H9 (cell line): ENCODE results near the gene NMT1. TPM values are rescaled to one million over a fixed set of nuclear protein-coding genes. Genes with fewer than 3 reads are reported as not detected.

Experiments used
- DNase-seq: peaks from one replicate; pipeline ENCODE4 v3.0.0-alpha.2; 2017
- H2AFZ ChIP-seq: one replicate; pipeline ENCODE4 v1.6.1; 2013; ENCODE audit warnings: mild to moderate bottlenecking, low read length, control low read depth, moderate library complexity
- H2AK5ac ChIP-seq: 2 replicates; pipeline ENCODE4 v1.6.1; 2013; ENCODE audit warnings: low read length, control low read depth, mixed read lengths; ENCODE audit not compliant: insufficient read length
- H2BK120ac ChIP-seq: one replicate; pipeline ENCODE4 v1.6.1; 2013; ENCODE audit warnings: low read depth, mild to moderate bottlenecking, low read length, control low read depth, inconsistent platforms; ENCODE audit not compliant: poor library complexity, severe bottlenecking
- H2BK12ac ChIP-seq: 2 replicates; pipeline ENCODE4 v1.6.1; 2013; ENCODE audit warnings: low read length, control low read depth, mixed read lengths, low read depth; ENCODE audit not compliant: insufficient read length
- H2BK15ac ChIP-seq: 2 replicates; pipeline ENCODE4 v1.6.1; 2013; ENCODE audit warnings: low read depth, low read length, control low read depth
- H2BK20ac ChIP-seq: one replicate; pipeline ENCODE4 v1.6.1; 2013; ENCODE audit warnings: low read depth, mild to moderate bottlenecking, low read length, control low read depth, inconsistent platforms; ENCODE audit not compliant: poor library complexity, severe bottlenecking
- H2BK5ac ChIP-seq: 2 replicates; pipeline ENCODE4 v1.6.1; 2013; ENCODE audit warnings: low read length, control low read depth, mixed read lengths; ENCODE audit not compliant: insufficient read length
- H3K14ac ChIP-seq: 2 replicates; pipeline ENCODE4 v1.6.1; 2013; ENCODE audit warnings: low read length, control low read depth; ENCODE audit not compliant: insufficient read depth
- H3K18ac ChIP-seq: 2 replicates; pipeline ENCODE4 v1.6.1; 2013; ENCODE audit warnings: low read depth, mild to moderate bottlenecking, mixed read lengths, low read length, control low read depth; ENCODE audit not compliant: insufficient read length
- H3K23ac ChIP-seq: 2 replicates; pipeline ENCODE4 v1.6.1; 2013; ENCODE audit warnings: low read length, control low read depth, mixed read lengths, low read depth; ENCODE audit not compliant: insufficient read length
- H3K23me2 ChIP-seq: 2 replicates; pipeline ENCODE4 v1.6.1; 2013; ENCODE audit warnings: low read depth, mild to moderate bottlenecking, mixed read lengths, low read length, control low read depth; ENCODE audit not compliant: insufficient read length, poor library complexity, severe bottlenecking
- H3K27ac ChIP-seq: 2 replicates; pipeline ENCODE4 v1.5.1; 2013; ENCODE audit warnings: low read length, control low read depth, mixed read lengths, low read depth; ENCODE audit not compliant: insufficient read length
- H3K27me3 ChIP-seq: 2 replicates; pipeline ENCODE4 v1.6.1; 2013; ENCODE audit warnings: low read length, control low read depth, inconsistent platforms; ENCODE audit not compliant: insufficient read depth
- H3K4ac ChIP-seq: 2 replicates; pipeline ENCODE4 v1.6.1; 2013; ENCODE audit warnings: low read depth, mild to moderate bottlenecking, control low read depth, inconsistent platforms, low read length, moderate library complexity
- H3K4me1 ChIP-seq: 2 replicates; pipeline ENCODE4 v1.6.1; 2013; ENCODE audit warnings: low read length, control low read depth, inconsistent platforms; ENCODE audit not compliant: insufficient read depth
- H3K4me2 ChIP-seq: 2 replicates; pipeline ENCODE4 v1.6.1; 2013; ENCODE audit warnings: low read length, control low read depth, mixed read lengths; ENCODE audit not compliant: insufficient read length, insufficient read depth
- H3K56ac ChIP-seq: 2 replicates; pipeline ENCODE4 v1.6.1; 2013; ENCODE audit warnings: low read depth, mild to moderate bottlenecking, mixed read lengths, low read length, control low read depth; ENCODE audit not compliant: insufficient read length
- H3K79me1 ChIP-seq: 2 replicates; pipeline ENCODE4 v1.6.1; 2013; ENCODE audit warnings: low read depth, mild to moderate bottlenecking, moderate library complexity, low read length, control low read depth, inconsistent platforms; ENCODE audit not compliant: insufficient read depth, poor library complexity, severe bottlenecking
- H3K79me2 ChIP-seq: 2 replicates; pipeline ENCODE4 v1.6.1; 2013; ENCODE audit warnings: low read length, control low read depth, inconsistent platforms; ENCODE audit not compliant: insufficient read depth
- H3K9ac ChIP-seq: 2 replicates; pipeline ENCODE4 v1.6.1; 2013; ENCODE audit warnings: low read length, control low read depth, mixed read lengths; ENCODE audit not compliant: insufficient read length; ENCODE audit errors: extremely low read depth
- H3K9me3 ChIP-seq: one replicate; pipeline ENCODE4 v1.6.1; 2013; ENCODE audit warnings: low read depth, low read length, inconsistent platforms; ENCODE audit not compliant: control insufficient read depth
- H3T11ph ChIP-seq: one replicate; pipeline ENCODE4 v1.6.1; 2013; ENCODE audit warnings: mild to moderate bottlenecking, low read length, control low read depth, inconsistent platforms
- H4K20me1 ChIP-seq: one replicate; pipeline ENCODE4 v1.6.1; 2013; ENCODE audit not compliant: control insufficient read depth, insufficient read length, insufficient read depth
- H4K5ac ChIP-seq: 2 replicates; pipeline ENCODE4 v1.6.1; 2013; ENCODE audit warnings: low read depth, mild to moderate bottlenecking, mixed read lengths, low read length, control low read depth; ENCODE audit not compliant: insufficient read length
- H4K8ac ChIP-seq: replicated peaks from 2 replicates; pipeline ENCODE4 v1.6.1; 2013; ENCODE audit warnings: low read length, control low read depth, mixed read lengths, low read depth; ENCODE audit not compliant: insufficient read length
- H4K91ac ChIP-seq: 2 replicates; pipeline ENCODE4 v1.6.1; 2013; ENCODE audit warnings: low read depth, mild to moderate bottlenecking, moderate library complexity, mixed read lengths, low read length, control low read depth; ENCODE audit not compliant: insufficient read length
- H3K27ac Mint-ChIP-seq, 3 experiments: 2 replicates in 2 of 3; 3 replicates in 1 of 3; pipeline ENCODE4 v1.8.0; 2020 to 2021; ENCODE audit warnings: mixed read lengths in 3 of 3, mild to moderate bottlenecking in 1 of 3, moderate library complexity in 1 of 3
- H3K27me3 Mint-ChIP-seq: 2 replicates; pipeline ENCODE4 v1.8.0; 2021; ENCODE audit warnings: low read depth, mild to moderate bottlenecking, moderate library complexity, mixed read lengths
- H3K36me3 Mint-ChIP-seq, 3 experiments: 2 replicates in 2 of 3; 3 replicates in 1 of 3; pipeline ENCODE4 v1.8.0; 2020 to 2021; ENCODE audit warnings: low read depth in 3 of 3, mixed read lengths in 3 of 3; ENCODE audit not compliant: insufficient read depth in 1 of 3
- H3K4me1 Mint-ChIP-seq, 2 experiments: 2 replicates each; pipeline ENCODE4 v1.8.0; 2020; ENCODE audit warnings: mixed read lengths in 2 of 2
- H3K4me3 Mint-ChIP-seq, 2 experiments: 2 replicates in 1 of 2; 3 replicates in 1 of 2; pipeline ENCODE4 v1.8.0; 2020 to 2021; ENCODE audit warnings: mild to moderate bottlenecking in 2 of 2, mixed read lengths in 2 of 2, moderate library complexity in 1 of 2
- H3K9me3 Mint-ChIP-seq, 2 experiments: 2 replicates in 1 of 2; 3 replicates in 1 of 2; pipeline ENCODE4 v1.8.0; 2020; ENCODE audit warnings: mild to moderate bottlenecking in 2 of 2, mixed read lengths in 2 of 2, moderate library complexity in 1 of 2
- WGBS: extraction: QIAGEN DNeasy Blood & Tissue Kit; methylation state at CpG from one replicate; pipeline ENCODE4 v1.1.7; 2013; ENCODE audit warnings: missing lambda C conversion rate, low lambda C conversion rate, mixed read lengths; ENCODE audit not compliant: insufficient read length; ENCODE audit errors: extremely low coverage; 5-methylcytosine and 5-hydroxymethylcytosine counted together
- total RNA-seq: library from RNA; stranded (reverse); gene quantifications from 2 replicates; pipeline ENCODE4 v1.2.1, GENCODE V29; 2021
- TF ChIP-seq, protein P1 (sequence below): fragments of 200-600 bp; sonication (generic); conservative IDR thresholded peaks from 3 replicates; pipeline ENCODE4 v1.8.0; 2021; ENCODE audit warnings: antibody characterized with exemption, mild to moderate bottlenecking

Gene NMT1
- total RNA-seq, 1 experiment from 2014 or later = 150 TPM

DNA sequence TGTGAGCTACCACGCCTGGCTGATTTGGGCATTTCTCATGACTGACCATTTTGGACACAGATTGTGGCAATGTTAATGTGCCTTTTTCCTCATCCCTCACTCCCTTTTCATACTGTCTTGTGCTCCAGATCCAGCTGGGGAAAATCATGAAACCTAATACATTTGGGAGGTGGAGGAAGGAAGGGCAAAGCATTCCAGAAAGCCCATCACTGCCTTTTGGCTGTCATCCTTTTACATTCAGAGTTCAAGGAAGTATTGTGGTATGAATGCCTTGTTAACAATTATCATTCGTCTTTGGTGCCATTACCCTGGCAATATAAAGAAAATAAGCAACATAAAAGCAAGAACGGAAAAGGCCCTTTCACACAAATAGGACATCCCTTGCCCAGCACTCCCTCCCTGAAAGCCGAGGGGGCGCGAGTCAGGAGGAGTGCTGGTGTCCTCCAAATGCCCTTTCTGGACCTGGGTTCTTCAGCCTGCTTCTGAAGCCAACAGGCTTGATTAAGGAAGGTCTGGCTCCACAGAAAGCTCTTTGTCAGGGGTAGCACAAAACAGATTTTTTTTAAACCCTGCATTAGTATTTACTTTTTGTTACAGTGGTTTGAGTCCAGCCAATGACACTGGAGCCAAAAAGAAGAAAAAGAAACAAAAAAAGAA is 20.1 kb downstream of the NMT1 start:
- no peaks in the 10 kb centered on the region for H3K9me3 ChIP-seq
- no peak overlapping the region for H2AFZ ChIP-seq
- no peaks in the 10 kb centered on the region; the same call in 1 of the 2 replicates for H3K79me2 ChIP-seq
- H3T11ph ChIP-seq = no peak overlapping the region
- no peak overlapping the region for H3K4ac ChIP-seq
- H2AK5ac ChIP-seq = no peak overlapping the region
- TF ChIP-seq, protein P1, sequence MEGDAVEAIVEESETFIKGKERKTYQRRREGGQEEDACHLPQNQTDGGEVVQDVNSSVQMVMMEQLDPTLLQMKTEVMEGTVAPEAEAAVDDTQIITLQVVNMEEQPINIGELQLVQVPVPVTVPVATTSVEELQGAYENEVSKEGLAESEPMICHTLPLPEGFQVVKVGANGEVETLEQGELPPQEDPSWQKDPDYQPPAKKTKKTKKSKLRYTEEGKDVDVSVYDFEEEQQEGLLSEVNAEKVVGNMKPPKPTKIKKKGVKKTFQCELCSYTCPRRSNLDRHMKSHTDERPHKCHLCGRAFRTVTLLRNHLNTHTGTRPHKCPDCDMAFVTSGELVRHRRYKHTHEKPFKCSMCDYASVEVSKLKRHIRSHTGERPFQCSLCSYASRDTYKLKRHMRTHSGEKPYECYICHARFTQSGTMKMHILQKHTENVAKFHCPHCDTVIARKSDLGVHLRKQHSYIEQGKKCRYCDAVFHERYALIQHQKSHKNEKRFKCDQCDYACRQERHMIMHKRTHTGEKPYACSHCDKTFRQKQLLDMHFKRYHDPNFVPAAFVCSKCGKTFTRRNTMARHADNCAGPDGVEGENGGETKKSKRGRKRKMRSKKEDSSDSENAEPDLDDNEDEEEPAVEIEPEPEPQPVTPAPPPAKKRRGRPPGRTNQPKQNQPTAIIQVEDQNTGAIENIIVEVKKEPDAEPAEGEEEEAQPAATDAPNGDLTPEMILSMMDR = no peak
- no peak overlapping the region for H2BK12ac ChIP-seq
- no peak overlapping the region for H4K8ac ChIP-seq
- no peaks in the 10 kb centered on the region for H3K23me2 ChIP-seq
- Mint-ChIP-seq H3K36me3 (peaks cover 15 to 61% (median 48%) of the 10 kb centered on the region in 3 experiments; a peak in 6 of 7 replicates), H3K27ac (peak overlapping the region in 1 of 3 experiments; percentile 51; a peak in 1 of 7 replicates), H3K4me1 (no peaks in the 10 kb centered on the region; a peak in 1 of 4 replicates), H3K4me3 (no peak overlapping the region), H3K27me3 (no peaks in the 10 kb centered on the region), H3K9me3 (no peaks in the 10 kb centered on the region)
- H4K91ac ChIP-seq = no peak overlapping the region
- no peak overlapping the region for H2BK20ac ChIP-seq
- H3K4me1 ChIP-seq = no peaks in the 10 kb centered on the region; the same call in 1 of the 2 replicates
- no peak overlapping the region for H3K14ac ChIP-seq
- H2BK120ac ChIP-seq = no peak overlapping the region
- H3K18ac ChIP-seq = no peak overlapping the region
- H3K9ac ChIP-seq = no peak overlapping the region
- H3K27me3 ChIP-seq = no peaks in the 10 kb centered on the region
- H2BK5ac ChIP-seq = no peak overlapping the region
- no peak overlapping the region for H4K5ac ChIP-seq
- H3K23ac ChIP-seq = no peak overlapping the region
- H3K4me2 ChIP-seq = no peak overlapping the region
- WGBS = no CpG with 5 or more reads among the region's 6 CpGs
- H3K27ac ChIP-seq = no peak overlapping the region
- no peak overlapping the region for H2BK15ac ChIP-seq
- no peaks in the 10 kb centered on the region for H3K79me1 ChIP-seq
- H4K20me1 ChIP-seq = no peaks in the 10 kb centered on the region
- DNase-seq = no peak
- no peak overlapping the region for H3K56ac ChIP-seq
